Ishikawa (cell line): ENCODE data around the gene DENND1A.

Source experiments
- CEBPB ChIP-seq: IDR thresholded peaks from 2 replicates; pipeline ENCODE4 v1.6.1; 2012
- CREB1 ChIP-seq: IDR thresholded peaks from 2 replicates; pipeline ENCODE4 v1.6.1; 2012; ENCODE audit warnings: low read depth
- EGR1 ChIP-seq: IDR thresholded peaks from 2 replicates; pipeline ENCODE4 v1.6.1; 2012
- EP300 ChIP-seq: IDR thresholded peaks from 2 replicates; pipeline ENCODE4 v1.6.1; 2012; ENCODE audit warnings: borderline replicate concordance
- FOXM1 ChIP-seq: IDR thresholded peaks from 2 replicates; pipeline ENCODE4 v1.6.1; 2012; ENCODE audit warnings: low read depth, borderline replicate concordance
- MAX ChIP-seq: IDR thresholded peaks from 2 replicates; pipeline ENCODE4 v1.6.1; 2012
- NFIC ChIP-seq: IDR thresholded peaks from 2 replicates; pipeline ENCODE4 v1.6.1; 2012
- RAD21 ChIP-seq: IDR thresholded peaks from 2 replicates; pipeline ENCODE4 v1.6.1; 2012; ENCODE audit warnings: low read depth
- REST ChIP-seq: IDR thresholded peaks from 2 replicates; pipeline ENCODE4 v1.6.1; 2012; ENCODE audit warnings: low read depth, mild to moderate bottlenecking
- TAF1 ChIP-seq: IDR thresholded peaks from 2 replicates; pipeline ENCODE4 v1.6.1; 2012; ENCODE audit warnings: low read depth, mild to moderate bottlenecking
- TCF12 ChIP-seq: IDR thresholded peaks from 2 replicates; pipeline ENCODE4 v1.6.1; 2012; ENCODE audit warnings: low read depth
- TEAD4 ChIP-seq: IDR thresholded peaks from 2 replicates; pipeline ENCODE4 v1.6.1; 2012
- USF1 ChIP-seq: IDR thresholded peaks from 2 replicates; pipeline ENCODE4 v1.6.1; 2012
- YY1 ChIP-seq: IDR thresholded peaks from 2 replicates; pipeline ENCODE4 v1.6.1; 2012; ENCODE audit warnings: low read depth
- ZBTB7A ChIP-seq: IDR thresholded peaks from 2 replicates; pipeline ENCODE4 v1.6.1; 2012; ENCODE audit warnings: low read depth

The DENND1A gene

GRCh38 chr9:123925819-123926218, 4.1 kb downstream of the DENND1A start:
- TF ChIP-seq TCF12 (no peak), FOXM1 (no peak), TAF1 (no peak), CEBPB (no peak), ZBTB7A (no peak), EP300 (no peak), RAD21 (no peak)

GRCh38 chr9:123925161-123925560, 4.8 kb downstream of the DENND1A start:
- TF ChIP-seq USF1 = no peak
- TF ChIP-seq EGR1 = no peak
- TF ChIP-seq ZBTB7A = no peak
- no peak for TF ChIP-seq EP300
- no peak for TF ChIP-seq TAF1
- no peak for TF ChIP-seq TCF12
- no peak for TF ChIP-seq CEBPB
- TF ChIP-seq REST = no peak
- no peak for TF ChIP-seq RAD21
- TF ChIP-seq FOXM1 = no peak
- TF ChIP-seq NFIC = no peak
- no peak for TF ChIP-seq MAX
- TF ChIP-seq TEAD4 = no peak
- TF ChIP-seq CREB1 = no peak
- TF ChIP-seq YY1 = no peak

- no peak for TF ChIP-seq USF1
- no peak for TF ChIP-seq CEBPB
- no peak for TF ChIP-seq EGR1
- TF ChIP-seq NFIC = no peak
- no peak for TF ChIP-seq TEAD4
- no peak for TF ChIP-seq REST
- no peak for TF ChIP-seq RAD21
These were observed 5.2 kb downstream of the DENND1A start for GRCh38 chr9:123924727-123925126.

GRCh38 chr9:123923884-123924283, 6.0 kb downstream of the DENND1A start:
- TF ChIP-seq FOXM1 (no peak), NFIC (no peak), EP300 (no peak), TAF1 (no peak), TCF12 (no peak), MAX (no peak), EGR1 (no peak), USF1 (no peak), RAD21 (no peak), CREB1 (no peak)

- no peak for TF ChIP-seq MAX
- no peak for TF ChIP-seq TAF1
- no peak for TF ChIP-seq RAD21
- TF ChIP-seq REST = no peak
- TF ChIP-seq EP300 = no peak
- no peak for TF ChIP-seq EGR1
- no peak for TF ChIP-seq TCF12
- no peak for TF ChIP-seq TEAD4
- TF ChIP-seq FOXM1 = no peak
- TF ChIP-seq ZBTB7A = no peak
- no peak for TF ChIP-seq NFIC
- TF ChIP-seq CREB1 = no peak
- no peak for TF ChIP-seq CEBPB
- TF ChIP-seq YY1 = no peak
- no peak for TF ChIP-seq USF1
These were observed 6.5 kb downstream of the DENND1A start for GRCh38 chr9:123923377-123923776.
